Suprapubic skin (tissue), 3 donors: Measurements from ENCODE around the gene FAM227A.

Experiments
- EP300 ChIP-seq: sonication (generic); formaldehyde crosslinking; IDR thresholded peaks from one replicate; pipeline ENCODE4 v1.6.1; 2017; ENCODE audit warnings: antibody characterized with exemption
- POLR2A ChIP-seq, 2 donors: fragments of 450-650 bp; IDR thresholded peaks; one replicate each; pipeline ENCODE4 v1.6.1; 2017; ENCODE audit warnings: antibody characterized with exemption in 2 of 2, mild to moderate bottlenecking in 2 of 2, moderate library complexity in 2 of 2
- TF ChIP-seq, protein P1 (sequence below), 2 donors: fragments of 200-600 bp in 1 of 2; fragments of 450-650 bp in 1 of 2; sonication (generic) in 1 of 2; IDR thresholded peaks; one replicate each; pipeline ENCODE4 v1.5.1; 2016 to 2019; ENCODE audit warnings: antibody characterized with exemption in 2 of 2, mild to moderate bottlenecking in 1 of 2, moderate library complexity in 1 of 2

DNA sequence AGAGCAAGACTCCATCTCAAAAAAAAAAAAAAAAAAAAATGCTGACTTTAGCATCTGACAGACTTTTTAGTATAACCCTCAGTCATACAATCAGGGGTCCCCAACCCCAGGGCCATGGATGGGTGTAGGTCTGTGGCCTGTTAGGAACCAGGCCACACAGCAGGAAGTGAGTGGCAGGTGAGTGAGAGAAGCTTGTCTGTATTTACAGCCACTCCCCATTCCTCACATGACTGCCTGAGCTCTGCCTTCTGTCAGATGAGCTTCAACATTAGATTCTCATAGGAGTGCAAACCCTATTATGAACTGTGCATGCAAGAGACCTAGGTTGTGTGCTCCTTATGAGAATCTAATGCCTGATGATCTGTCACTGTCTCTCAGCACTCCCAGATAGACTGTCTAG lies 3.3 kb downstream of the FAM227A start:
- TF ChIP-seq POLR2A (IDR thresholded peaks at IDR 0.05) (no peak), EP300 (no peak)
- TF ChIP-seq, protein P1, sequence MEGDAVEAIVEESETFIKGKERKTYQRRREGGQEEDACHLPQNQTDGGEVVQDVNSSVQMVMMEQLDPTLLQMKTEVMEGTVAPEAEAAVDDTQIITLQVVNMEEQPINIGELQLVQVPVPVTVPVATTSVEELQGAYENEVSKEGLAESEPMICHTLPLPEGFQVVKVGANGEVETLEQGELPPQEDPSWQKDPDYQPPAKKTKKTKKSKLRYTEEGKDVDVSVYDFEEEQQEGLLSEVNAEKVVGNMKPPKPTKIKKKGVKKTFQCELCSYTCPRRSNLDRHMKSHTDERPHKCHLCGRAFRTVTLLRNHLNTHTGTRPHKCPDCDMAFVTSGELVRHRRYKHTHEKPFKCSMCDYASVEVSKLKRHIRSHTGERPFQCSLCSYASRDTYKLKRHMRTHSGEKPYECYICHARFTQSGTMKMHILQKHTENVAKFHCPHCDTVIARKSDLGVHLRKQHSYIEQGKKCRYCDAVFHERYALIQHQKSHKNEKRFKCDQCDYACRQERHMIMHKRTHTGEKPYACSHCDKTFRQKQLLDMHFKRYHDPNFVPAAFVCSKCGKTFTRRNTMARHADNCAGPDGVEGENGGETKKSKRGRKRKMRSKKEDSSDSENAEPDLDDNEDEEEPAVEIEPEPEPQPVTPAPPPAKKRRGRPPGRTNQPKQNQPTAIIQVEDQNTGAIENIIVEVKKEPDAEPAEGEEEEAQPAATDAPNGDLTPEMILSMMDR (IDR thresholded peaks at IDR 0.05): no peak
